HG02571 (cell line): ENCODE measurements around the gene ROPN1L.

ENCODE experiments used
- ATAC-seq: cut with Tn5 transposase; IDR thresholded peaks from one replicate; pipeline ENCODE4 v1.9.1; 2021; ENCODE audit warnings: mild to moderate bottlenecking, moderate library complexity; ENCODE audit not compliant: unreplicated experiment

Gene ROPN1L

DNA sequence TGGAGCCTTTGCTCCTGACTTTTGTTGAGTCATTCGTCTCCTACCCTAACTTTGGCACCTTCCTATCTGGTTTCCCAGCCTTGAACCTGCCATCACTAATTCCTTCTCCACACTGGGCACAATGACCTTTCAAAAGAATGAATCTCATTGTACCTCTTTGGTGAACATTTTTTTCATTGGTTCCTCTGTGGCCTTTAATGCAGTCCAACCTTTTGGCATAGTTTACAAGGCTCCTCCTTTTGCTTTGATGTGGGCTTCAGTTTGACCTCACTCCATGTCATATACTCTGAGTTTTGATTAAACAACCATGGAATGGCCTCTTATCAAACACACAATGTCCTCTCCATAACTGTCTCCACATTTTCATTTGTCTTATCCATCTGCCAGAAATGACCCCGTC is 14.5 kb upstream of the ROPN1L start:
- ATAC-seq = no peak

GRCh38 chr5:10427978-10428377 is 13.7 kb upstream of the ROPN1L start:
- ATAC-seq = no peak

DNA sequence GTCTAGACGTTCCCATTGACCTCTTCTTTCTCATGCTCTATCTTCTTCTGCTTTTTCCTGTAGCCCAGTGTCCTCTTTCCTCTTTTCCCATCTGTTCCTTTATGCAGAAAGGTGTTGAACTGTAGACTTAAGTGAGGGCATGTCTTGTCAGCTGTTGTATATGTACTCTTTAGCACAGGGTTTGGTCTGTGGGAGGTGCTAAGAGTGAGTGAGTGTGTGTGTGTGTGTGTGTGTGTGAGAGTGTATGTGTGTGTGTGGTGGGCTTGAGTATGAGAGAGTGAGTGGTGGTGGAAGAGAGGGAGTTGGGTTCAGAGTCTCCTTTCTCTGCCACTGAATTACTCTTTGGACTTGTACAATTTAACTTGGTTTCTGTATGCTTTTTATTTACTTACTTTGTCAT is 10.3 kb upstream of the ROPN1L start:
- no peak for ATAC-seq

DNA sequence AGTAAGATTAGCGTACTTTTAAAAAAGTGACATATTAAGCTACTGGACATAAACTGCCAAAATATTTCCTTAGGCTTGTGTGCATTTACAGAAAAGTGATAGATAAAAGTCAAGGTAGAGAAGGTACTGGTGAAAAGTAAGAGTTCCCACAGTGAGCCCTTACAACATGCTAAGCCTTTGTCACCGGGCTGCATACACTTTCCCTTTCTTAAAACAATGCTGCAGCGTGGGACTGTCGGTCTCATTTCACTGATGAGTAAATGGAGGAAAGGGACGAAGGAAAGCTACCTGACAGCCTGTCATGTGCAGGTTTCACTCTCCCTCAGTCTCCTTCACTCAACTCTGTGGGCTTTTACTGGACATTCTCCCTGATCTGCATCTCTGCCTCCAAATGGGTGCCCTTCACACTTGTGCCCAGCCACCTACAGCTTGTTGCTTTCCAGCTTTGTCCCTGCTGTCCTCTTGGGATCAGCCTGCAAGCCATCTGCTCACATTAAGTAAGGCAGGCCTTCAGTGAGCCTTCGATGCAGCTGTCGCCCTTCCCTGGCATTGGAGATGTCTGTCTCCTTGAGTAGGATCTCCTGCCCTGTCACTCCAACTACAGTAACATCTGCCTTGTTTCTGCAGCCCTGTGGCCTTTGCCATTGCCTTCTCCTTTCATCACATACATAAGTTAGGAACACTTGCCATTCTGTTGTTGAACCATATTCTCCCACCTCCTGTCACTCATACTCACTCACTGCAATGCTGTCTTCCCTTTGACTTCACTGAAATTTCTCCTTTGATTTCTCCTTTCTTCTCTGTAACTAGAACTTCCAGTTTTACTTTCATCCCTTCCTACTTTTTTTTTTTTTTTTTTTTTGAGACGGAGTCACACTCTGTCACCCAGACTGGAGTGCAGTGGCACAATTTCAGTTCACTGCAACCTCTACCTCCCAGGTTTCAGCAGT is 9.3 kb upstream of the ROPN1L start:
- no peak for ATAC-seq

GRCh38 chr5:10434392-10434791 is 7.3 kb upstream of the ROPN1L start:
- ATAC-seq = no peak

GRCh38 chr5:10438301-10438700 is 3.4 kb upstream of the ROPN1L start:
- ATAC-seq = no peak

DNA sequence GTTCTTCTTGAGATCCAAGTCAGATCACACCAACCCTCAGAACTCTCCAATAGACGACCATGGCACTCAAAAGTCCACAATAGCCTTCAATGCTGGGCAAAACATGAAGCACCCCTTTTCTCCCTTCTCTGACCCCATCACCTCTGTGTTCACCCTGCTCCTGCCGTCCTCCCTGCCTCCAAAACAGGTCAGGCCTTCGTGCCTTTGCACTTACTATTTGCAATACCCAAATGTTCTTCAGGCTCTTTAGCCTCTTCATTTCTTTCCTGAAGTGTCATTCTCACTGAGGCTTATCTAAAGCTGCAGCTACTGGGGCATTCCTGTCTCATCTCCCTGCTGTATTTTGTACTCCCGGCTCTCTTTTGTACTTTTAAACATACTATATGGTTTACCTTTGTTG is 2.0 kb upstream of the ROPN1L start:
- no peak for ATAC-seq

DNA sequence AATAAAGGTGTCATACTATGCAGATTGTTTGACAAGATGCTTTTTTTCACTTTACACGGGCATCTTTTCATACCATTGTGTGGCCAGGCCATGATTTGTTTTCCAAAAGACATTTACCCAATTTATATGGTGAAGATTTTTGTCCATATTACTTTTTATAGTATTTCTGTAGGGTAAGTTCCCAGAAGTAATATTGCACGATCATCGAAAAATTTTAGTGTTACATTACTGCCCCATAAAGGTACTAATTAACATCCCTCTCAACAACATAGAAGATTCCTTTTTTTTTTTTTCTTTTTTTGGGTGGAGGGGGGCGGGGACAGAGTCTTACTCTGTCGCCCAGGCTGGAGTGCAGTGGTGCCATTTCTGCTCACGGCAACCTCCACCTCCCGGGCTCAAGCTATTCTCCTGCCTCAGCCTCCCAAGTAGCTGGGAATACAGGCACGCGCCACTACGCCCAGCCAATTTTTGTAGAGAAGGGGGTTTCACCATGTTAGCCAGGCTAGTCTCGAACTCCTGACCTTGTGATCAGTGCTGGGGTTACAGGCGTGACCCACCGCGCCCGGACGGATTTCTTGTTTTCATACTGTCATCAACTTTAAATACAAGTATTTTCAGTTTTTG is 1.2 kb upstream of the ROPN1L start:
- ATAC-seq = no peak

DNA sequence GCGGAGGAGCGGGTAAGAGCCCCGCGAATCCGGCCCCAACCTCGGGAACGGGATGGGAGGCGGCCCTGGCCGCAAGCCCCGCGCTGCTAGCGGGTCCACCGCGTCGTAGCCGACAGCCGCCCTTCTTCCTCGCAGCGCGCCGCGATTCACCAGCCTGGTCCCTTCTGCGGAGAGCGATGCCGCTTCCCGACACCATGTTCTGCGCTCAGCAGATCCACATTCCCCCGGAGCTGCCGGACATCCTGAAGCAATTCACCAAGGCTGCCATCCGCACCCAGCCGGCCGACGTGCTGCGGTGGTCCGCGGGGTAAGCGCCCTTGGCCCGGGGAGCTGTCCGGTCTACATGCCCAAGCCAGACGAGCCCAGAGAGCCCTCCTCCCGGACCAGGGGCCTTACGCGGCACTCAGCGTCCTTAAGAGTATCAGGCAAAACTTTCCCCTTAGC is 335 bp downstream of the ROPN1L start:
- ATAC-seq = peak; percentile 42

- no peak for ATAC-seq
Measured at GRCh38 chr5:10442576-10442975, 897 bp downstream of the ROPN1L start.

GRCh38 chr5:10445352-10445751 is 3.7 kb downstream of the ROPN1L start:
- no peak for ATAC-seq

- no peak for ATAC-seq
Measured at GRCh38 chr5:10446490-10446889, 4.8 kb downstream of the ROPN1L start.

DNA sequence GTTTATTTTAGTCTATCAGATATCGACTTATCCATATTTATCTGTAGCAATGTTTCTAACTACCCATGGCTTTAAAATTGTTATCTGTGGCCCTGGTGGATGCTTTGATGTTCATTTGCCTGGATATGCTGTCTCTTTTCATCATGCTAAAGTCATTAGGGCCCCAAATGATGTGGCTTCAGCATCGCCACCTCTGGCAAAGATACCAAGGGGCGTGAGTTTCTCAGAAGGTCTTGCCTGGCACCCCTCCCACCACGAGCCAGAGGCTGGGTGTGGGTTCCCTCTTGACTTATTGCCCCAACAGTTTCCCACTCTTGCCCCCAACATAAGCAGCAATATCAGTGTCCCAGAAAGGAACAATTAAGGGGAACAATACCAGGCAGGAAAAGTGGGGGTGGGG is 5.4 kb downstream of the ROPN1L start:
- no peak for ATAC-seq

DNA sequence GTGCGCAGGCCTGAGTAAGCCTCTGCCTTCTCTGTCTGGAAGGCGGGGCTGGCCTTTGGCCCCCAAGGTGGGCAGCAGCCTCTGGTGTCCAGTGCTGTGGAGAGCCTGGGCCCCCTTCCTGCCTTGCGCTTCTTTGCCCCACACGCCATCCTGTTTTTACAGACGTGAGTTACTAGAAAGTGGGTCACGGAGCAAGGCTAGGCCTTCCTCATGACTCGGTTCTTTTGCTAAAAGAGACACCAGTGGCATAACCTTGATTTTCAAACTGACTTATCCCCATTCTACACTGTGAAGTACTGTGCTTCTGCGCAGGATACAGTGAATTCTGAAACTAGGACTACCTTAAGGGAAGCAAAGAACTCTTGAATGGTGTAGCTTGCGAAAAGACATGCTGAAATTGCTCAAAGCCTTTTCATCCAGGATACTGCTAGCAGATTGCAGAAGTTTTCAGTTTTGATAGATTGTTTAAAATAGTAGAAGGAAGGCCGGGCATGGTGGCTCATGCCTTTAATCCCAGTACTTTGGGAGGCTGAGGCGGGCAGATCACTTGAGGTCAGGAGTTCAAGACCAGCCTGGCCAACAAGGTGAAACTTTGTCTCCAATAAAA is 7.2 kb downstream of the ROPN1L start:
- no peak for ATAC-seq

- no peak for ATAC-seq
Measured at GRCh38 chr5:10451137-10451824, 9.6 kb downstream of the ROPN1L start.

- ATAC-seq = no peak
Measured at GRCh38 chr5:10452768-10453331, 11.2 kb downstream of the ROPN1L start.

DNA sequence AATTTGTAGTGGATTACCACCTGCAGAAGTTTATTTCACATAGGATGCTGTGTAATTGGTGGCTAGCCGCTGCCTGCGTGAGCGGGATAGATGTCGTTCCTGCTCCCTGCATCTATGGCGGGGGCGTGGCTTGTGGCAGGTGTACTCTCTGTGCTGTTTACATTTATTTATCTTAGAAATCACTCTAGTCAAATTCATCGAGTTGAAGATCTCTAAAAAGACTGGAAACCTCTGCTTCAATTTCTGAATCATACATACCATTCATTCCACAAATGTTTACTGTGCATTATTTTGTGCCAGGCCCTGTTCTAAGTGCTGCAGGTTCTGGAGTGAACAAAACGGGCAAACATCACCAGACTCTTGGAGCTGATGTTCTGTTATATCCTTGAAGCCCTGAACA is 11.9 kb downstream of the ROPN1L start:
- no peak for ATAC-seq

- ATAC-seq = no peak
Measured at GRCh38 chr5:10454591-10455276, 13.1 kb downstream of the ROPN1L start.

DNA sequence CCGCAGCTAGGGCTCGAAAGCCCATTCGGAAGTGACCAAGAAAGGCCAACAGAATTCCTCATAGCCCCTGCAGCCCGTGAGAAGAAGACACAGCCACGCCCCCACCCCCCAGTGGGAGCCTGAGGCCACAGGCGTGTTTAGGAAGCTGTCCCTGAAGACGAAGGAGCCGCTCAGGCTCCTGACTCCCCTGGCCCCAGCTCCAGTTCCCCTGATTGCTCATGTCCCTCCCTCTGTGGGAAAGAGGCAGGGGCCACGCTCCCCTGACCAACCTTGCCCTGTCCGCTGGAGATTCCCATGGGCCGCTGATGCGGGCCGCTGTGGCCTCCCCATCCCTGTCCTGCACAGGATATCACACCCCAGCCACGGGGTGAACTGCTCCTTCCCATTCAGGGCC is 13.6 kb downstream of the ROPN1L start:
- ATAC-seq = no peak
